Neural progenitor cell (in vitro differentiated cells): ENCODE results near the gene CEP131. TPM values are rescaled to one million over a fixed set of nuclear protein-coding genes. Genes with fewer than 3 reads are reported as not detected.

Experiments
- DNase-seq: peaks from one replicate; pipeline ENCODE4 v3.0.0-alpha.2; 2016; ENCODE audit warnings: low spot score
- H2AFZ ChIP-seq: fragments of 200-600 bp; sonication (generic); replicated peaks from 2 replicates; pipeline ENCODE4 v1.6.1; 2016; ENCODE audit warnings: antibody characterized with exemption
- H3F3A ChIP-seq: fragments of 200-600 bp; sonication (generic); 2 replicates; pipeline ENCODE4 v1.6.1; 2016; ENCODE audit warnings: antibody characterized with exemption, low read depth
- H3K27ac ChIP-seq: fragments of 200-600 bp; sonication (generic); 2 replicates; pipeline ENCODE4 v1.5.1; 2016; ENCODE audit warnings: mild to moderate bottlenecking
- H3K27me3 ChIP-seq: fragments of 200-600 bp; sonication (generic); 2 replicates; pipeline ENCODE4 v1.6.1; 2016; ENCODE audit warnings: mild to moderate bottlenecking, moderate library complexity
- H3K36me3 ChIP-seq: fragments of 200-600 bp; sonication (generic); 2 replicates; pipeline ENCODE4 v1.5.1; 2016
- H3K4me1 ChIP-seq: fragments of 200-600 bp; sonication (generic); 2 replicates; pipeline ENCODE4 v1.6.1; 2016; ENCODE audit warnings: mixed run types
- H3K4me2 ChIP-seq: fragments of 200-600 bp; sonication (generic); 2 replicates; pipeline ENCODE4 v1.6.1; 2016
- H3K4me3 ChIP-seq: fragments of 200-600 bp; sonication (generic); 2 replicates; pipeline ENCODE4 v1.5.1; 2016
- H3K79me2 ChIP-seq: fragments of 200-600 bp; sonication (generic); 2 replicates; pipeline ENCODE4 v1.6.1; 2016; ENCODE audit warnings: low read depth
- H3K9ac ChIP-seq: fragments of 200-600 bp; sonication (generic); 2 replicates; pipeline ENCODE4 v1.6.1; 2016
- H3K9me3 ChIP-seq: fragments of 200-600 bp; sonication (generic); 2 replicates; pipeline ENCODE4 v1.5.1; 2016; ENCODE audit warnings: low read depth
- H4K20me1 ChIP-seq: fragments of 200-600 bp; sonication (generic); 2 replicates; pipeline ENCODE4 v1.6.1; 2016; ENCODE audit warnings: low read depth
- H3K27ac Mint-ChIP-seq: 3 replicates; pipeline ENCODE4 v1.8.0; 2021; ENCODE audit warnings: mixed read lengths
- H3K27me3 Mint-ChIP-seq: 2 replicates; pipeline ENCODE4 v1.8.0; 2022; ENCODE audit warnings: low read depth, mild to moderate bottlenecking, inconsistent platforms, moderate library complexity, mixed read lengths; ENCODE audit not compliant: insufficient read depth
- H3K36me3 Mint-ChIP-seq: 3 replicates; pipeline ENCODE4 v1.8.0; 2021; ENCODE audit warnings: mixed read lengths
- H3K4me1 Mint-ChIP-seq: 3 replicates; pipeline ENCODE4 v1.8.0; 2021; ENCODE audit warnings: mixed read lengths
- H3K4me3 Mint-ChIP-seq: 3 replicates; pipeline ENCODE4 v1.8.0; 2021; ENCODE audit warnings: mild to moderate bottlenecking, moderate library complexity, mixed read lengths
- H3K9me3 Mint-ChIP-seq: 3 replicates; pipeline ENCODE4 v1.8.0; 2020; ENCODE audit warnings: mixed read lengths
- CTCF ChIP-seq: fragments of 200-600 bp; sonication (generic); IDR thresholded peaks from 2 replicates; pipeline ENCODE4 v1.5.1; 2017; ENCODE audit warnings: antibody characterized with exemption, mild to moderate bottlenecking
- EZH2 ChIP-seq: fragments of 200-600 bp; sonication (generic); IDR thresholded peaks from 2 replicates; pipeline ENCODE4 v1.6.1; 2017; ENCODE audit warnings: antibody characterized with exemption, mild to moderate bottlenecking, moderate library complexity
- EZH2phosphoT487 ChIP-seq: fragments of 200-600 bp; sonication (generic); IDR thresholded peaks from 2 replicates; pipeline ENCODE4 v1.6.1; 2017; ENCODE audit warnings: antibody characterized with exemption
- total RNA-seq: library from RNA; depleted of rRNA; stranded (reverse); fragments of >200 nt; gene quantifications from 2 replicates; pipeline ENCODE4 v1.2.3, GENCODE V29; 2015; ENCODE audit warnings: low replicate concordance

CEP131 gene
- total RNA-seq, 1 donor from 2014 or later: 7.7 TPM

- Mint-ChIP-seq H3K27me3 (no peaks in the 10 kb centered on the region), H3K4me1 (peaks cover 4% of the 10 kb centered on the region), H3K27ac (no peak overlapping the region), H3K4me3 (no peak overlapping the region), H3K36me3 (peaks cover 8% of the 10 kb centered on the region), H3K9me3 (no peaks in the 10 kb centered on the region)
- Histone ChIP-seq H3K36me3 (no peaks in the 10 kb centered on the region), H3K9ac (no peak overlapping the region), H3K4me3 (no peak overlapping the region), H3K79me2 (no peaks in the 10 kb centered on the region), H3K27me3 (no peaks in the 10 kb centered on the region), H3K27ac (no peak overlapping the region), H3K9me3 (no peaks in the 10 kb centered on the region), H3F3A (peaks cover under 1% of the 10 kb centered on the region), H2AFZ (no peak overlapping the region), H4K20me1 (no peaks in the 10 kb centered on the region), H3K4me1 (no peaks in the 10 kb centered on the region), H3K4me2 (no peak overlapping the region)
- TF ChIP-seq CTCF: no peak
- no peak for TF ChIP-seq EZH2phosphoT487
- no peak for TF ChIP-seq EZH2
- DNase-seq: no peak
Measured at GRCh38 chr17:81260641-81261040, 37.9 kb upstream of the CEP131 start.

- H3K4me1 Mint-ChIP-seq: peaks cover 8% of the 10 kb centered on the region
- H3K27me3 Mint-ChIP-seq: no peaks in the 10 kb centered on the region
- no peak for DNase-seq
- no peaks in the 10 kb centered on the region for H3K27me3 ChIP-seq
- H4K20me1 ChIP-seq: peaks cover 5% of the 10 kb centered on the region
- peaks cover 5% of the 10 kb centered on the region for H3K36me3 Mint-ChIP-seq
- no peaks in the 10 kb centered on the region for H3K36me3 ChIP-seq
- TF ChIP-seq CTCF (no peak), EZH2 (no peak), EZH2phosphoT487 (no peak)
- peaks cover 2% of the 10 kb centered on the region for H3K4me1 ChIP-seq
- no peak overlapping the region for H3K4me3 Mint-ChIP-seq
- H3K27ac Mint-ChIP-seq: no peak overlapping the region
- H2AFZ ChIP-seq: no peak overlapping the region
- H3K9ac ChIP-seq: no peak overlapping the region
- H3K27ac ChIP-seq: no peak overlapping the region
- no peaks in the 10 kb centered on the region for H3K79me2 ChIP-seq
- no peak overlapping the region for H3K4me2 ChIP-seq
- H3K9me3 ChIP-seq: no peaks in the 10 kb centered on the region
- H3F3A ChIP-seq: peaks cover 6% of the 10 kb centered on the region
- H3K4me3 ChIP-seq: no peak overlapping the region
- H3K9me3 Mint-ChIP-seq: no peaks in the 10 kb centered on the region
Measured at GRCh38 chr17:81260171-81260570, 37.4 kb upstream of the CEP131 start.

GRCh38 chr17:81259058-81259605, 36.4 kb upstream of the CEP131 start:
- H3K9me3 ChIP-seq: no peaks in the 10 kb centered on the region
- no peak for TF ChIP-seq EZH2
- no peak overlapping the region for H3K27ac ChIP-seq
- H3K36me3 ChIP-seq: no peaks in the 10 kb centered on the region
- H3K79me2 ChIP-seq: no peaks in the 10 kb centered on the region
- peaks cover 5% of the 10 kb centered on the region for H3K4me1 ChIP-seq
- H2AFZ ChIP-seq: no peak overlapping the region
- H3K9ac ChIP-seq: no peak overlapping the region
- Mint-ChIP-seq H3K27me3 (no peaks in the 10 kb centered on the region), H3K9me3 (no peaks in the 10 kb centered on the region), H3K4me1 (peaks cover 16% of the 10 kb centered on the region), H3K4me3 (no peak overlapping the region), H3K36me3 (peaks cover 5% of the 10 kb centered on the region), H3K27ac (no peak overlapping the region)
- H3K27me3 ChIP-seq: no peaks in the 10 kb centered on the region
- DNase-seq: no peak
- H3K4me2 ChIP-seq: no peak overlapping the region
- no peak overlapping the region for H3K4me3 ChIP-seq
- peaks cover 13% of the 10 kb centered on the region for H3F3A ChIP-seq
- peaks cover 10% of the 10 kb centered on the region for H4K20me1 ChIP-seq

GRCh38 chr17:81258292-81258691, 35.5 kb upstream of the CEP131 start:
- peak; percentile 57 for DNase-seq
- H3F3A ChIP-seq: peaks cover 17% of the 10 kb centered on the region
- H3K27me3 ChIP-seq: no peaks in the 10 kb centered on the region
- H2AFZ ChIP-seq: no peak overlapping the region
- H3K4me3 ChIP-seq: no peak overlapping the region
- Mint-ChIP-seq H3K4me3 (no peak overlapping the region), H3K9me3 (no peaks in the 10 kb centered on the region), H3K36me3 (peaks cover 10% of the 10 kb centered on the region), H3K4me1 (peaks cover 24% of the 10 kb centered on the region), H3K27ac (no peak overlapping the region), H3K27me3 (peaks cover 6% of the 10 kb centered on the region)
- no peaks in the 10 kb centered on the region for H3K36me3 ChIP-seq
- no peaks in the 10 kb centered on the region for H3K9me3 ChIP-seq
- H3K9ac ChIP-seq: no peak overlapping the region
- peaks cover 16% of the 10 kb centered on the region for H4K20me1 ChIP-seq
- H3K4me2 ChIP-seq: no peak overlapping the region
- H3K4me1 ChIP-seq: peaks cover 5% of the 10 kb centered on the region
- no peaks in the 10 kb centered on the region for H3K79me2 ChIP-seq
- peak; percentile 38 for TF ChIP-seq CTCF
- no peak for TF ChIP-seq EZH2
- no peak overlapping the region for H3K27ac ChIP-seq
